T-cell (primary cell): Measurements from ENCODE around the gene STRN3. TPM values are rescaled to one million over a fixed set of nuclear protein-coding genes. Genes with fewer than 3 reads are reported as not detected.

Experiments
- ATAC-seq, 4 experiments: fragments of 200-7000 bp in 3 of 4; fragments of 150-1000 bp in 1 of 4; cut with Tn5 transposase; replicated peaks in 1 of 4; 1 replicate in 3 of 4; 2 replicates in 1 of 4; pipeline ENCODE4 v1.10.0; 2021; ENCODE audit warnings: moderate library complexity in 3 of 4, mild to moderate bottlenecking in 2 of 4, moderate number of reproducible peaks in 1 of 4
- CTCF ChIA-PET, 2 donors: fragments of 300-600 bp; sonication (Branson Sonifier 250); formaldehyde crosslinking; loops; one replicate each; lab custom pipeline; 2022; ENCODE audit warnings: antibody characterized with exemption in 2 of 2; lab: Charles Lee
- POLR2A ChIA-PET, 2 donors: fragments of 300-600 bp; sonication (Branson Sonifier 250); formaldehyde crosslinking; loops; one replicate each; lab custom pipeline; 2022; ENCODE audit warnings: antibody characterized with exemption in 2 of 2; lab: Charles Lee
- DNase-seq, 35 experiments: peaks; one replicate each; pipeline versions ENCODE4 v3.0.0 to v3.0.0-alpha.2; 2013 to 2023
- H3K27ac ChIP-seq: one replicate; pipeline ENCODE4 v1.5.1; 2013; ENCODE audit warnings: low read length
- H3K27me3 ChIP-seq, 2 experiments: replicated peaks in 1 of 2; 1 replicate in 1 of 2; 2 replicates in 1 of 2; pipeline versions ENCODE4 v1.6.1 to v1.7.0; 2013; ENCODE audit warnings: low read length in 1 of 2, mixed read lengths in 1 of 2; ENCODE audit not compliant: control insufficient read depth in 2 of 2, insufficient read depth in 2 of 2; ENCODE audit errors: extremely low read depth in 1 of 2
- H3K36me3 ChIP-seq, 2 donors: 1 replicate in 1 of 2; 2 replicates in 1 of 2; pipeline versions ENCODE4 v1.6.1 to v1.7.0; 2013; ENCODE audit warnings: low read length in 1 of 2; ENCODE audit not compliant: control insufficient read depth in 2 of 2, insufficient read depth in 1 of 2; ENCODE audit errors: extremely low read depth in 1 of 2
- H3K4me1 ChIP-seq, 2 experiments: 1 replicate in 1 of 2; 2 replicates in 1 of 2; pipeline versions ENCODE4 v1.6.1 to v1.7.0; 2013; ENCODE audit warnings: low read length in 2 of 2, mixed read lengths in 1 of 2; ENCODE audit not compliant: insufficient read depth in 2 of 2, control insufficient read depth in 1 of 2; ENCODE audit errors: extremely low read depth in 1 of 2
- H3K4me3 ChIP-seq, 2 donors: 1 replicate in 1 of 2; 2 replicates in 1 of 2; pipeline versions ENCODE4 v1.5.1 to v1.7.0; 2013; ENCODE audit warnings: mild to moderate bottlenecking in 2 of 2, low read length in 1 of 2, moderate library complexity in 1 of 2; ENCODE audit not compliant: control insufficient read depth in 1 of 2; ENCODE audit errors: extremely low read depth in 1 of 2
- H3K9me3 ChIP-seq: 2 replicates; pipeline ENCODE4 v1.7.0; 2013
- H3K27ac Mint-ChIP-seq, 2 donors: one replicate each; pipeline ENCODE4 v1.8.0; 2020 to 2021; ENCODE audit warnings: mild to moderate bottlenecking in 2 of 2, mixed read lengths in 2 of 2
- H3K27me3 Mint-ChIP-seq, 2 donors: one replicate each; pipeline ENCODE4 v1.8.0; 2021 to 2022; ENCODE audit warnings: mixed read lengths in 2 of 2
- H3K36me3 Mint-ChIP-seq: one replicate; pipeline ENCODE4 v1.8.0; 2021; ENCODE audit warnings: mixed read lengths
- H3K4me1 Mint-ChIP-seq, 3 donors: one replicate each; pipeline ENCODE4 v1.8.0; 2020 to 2022; ENCODE audit warnings: mixed read lengths in 3 of 3, mild to moderate bottlenecking in 1 of 3
- H3K4me3 Mint-ChIP-seq, 3 donors: one replicate each; pipeline ENCODE4 v1.8.0; 2020 to 2022; ENCODE audit warnings: mild to moderate bottlenecking in 3 of 3, mixed read lengths in 3 of 3, moderate library complexity in 3 of 3
- H3K9me3 Mint-ChIP-seq, 3 donors: one replicate each; pipeline ENCODE4 v1.8.0; 2020 to 2022; ENCODE audit warnings: mixed read lengths in 3 of 3
- WGBS: methylation state at CpG from one replicate; pipeline ENCODE4 v1.1.5; 2013; ENCODE audit warnings: missing lambda C conversion rate; ENCODE audit not compliant: insufficient coverage; 5-methylcytosine and 5-hydroxymethylcytosine counted together
- total RNA-seq, 35 experiments: library from RNA in 6 of 35; stranded (reverse) in 6 of 35; fragments of 120-200 nt in 1 of 35; gene quantifications; one replicate each; pipeline versions ENCODE4 v1.2.1 to v1.2.4 and lab custom pipeline; 2013 to 2026

Gene STRN3
- total RNA-seq, 5 donors from 2014 or later (not counting 1 experiment from before 2014, with no cell fraction given): 18.4 to 31.4 (median 21.5) TPM

DNA sequence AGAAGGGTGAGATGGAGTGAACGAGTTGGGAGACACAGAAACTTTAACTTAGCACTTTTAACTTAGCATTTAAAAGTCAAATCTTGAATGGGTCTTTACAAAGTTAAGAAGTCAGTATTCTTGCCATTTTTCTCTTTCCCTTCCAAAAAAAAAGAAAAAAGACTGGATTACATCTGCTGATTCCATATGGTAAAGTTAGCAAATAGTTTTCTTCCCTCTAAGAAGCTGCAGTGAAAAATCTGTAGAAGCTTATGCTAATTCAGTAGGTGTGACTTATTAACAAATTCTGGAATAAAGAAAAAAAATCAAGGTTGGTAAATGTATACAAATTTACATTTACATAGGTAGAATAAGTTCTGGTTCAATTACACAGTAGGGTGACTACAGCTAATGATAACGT lies 100.9 kb downstream of the STRN3 start:
- DNase-seq (no peak), ATAC-seq (no peak)
- Mint-ChIP-seq H3K4me3 (no peak overlapping the region), H3K36me3 (peaks cover 23% of the 10 kb centered on the region), H3K27ac (no peak overlapping the region), H3K27me3 (no peaks in the 10 kb centered on the region), H3K4me1 (peaks cover 0 to 11% (median 5%) of the 10 kb centered on the region in 3 donors), H3K9me3 (no peaks in the 10 kb centered on the region)
- ChIA-PET CTCF (interaction anchor here in 1 of 2 donors (0.6 kb wide), 1 partner anchor 419 kb away, joined by 3 read pairs; no protein-coding TSS in a partner anchor), POLR2A (interaction anchor here (0.6 to 0.7 kb wide), 2 partner anchors 30 to 231 kb away, joined by 3 to 4 read pairs; no protein-coding TSS in a partner anchor)
- Histone ChIP-seq H3K4me1 (no peaks in the 10 kb centered on the region), H3K36me3 (peaks cover 0 to 13% of the 10 kb centered on the region in 2 donors), H3K27me3 (no peaks in the 10 kb centered on the region), H3K27ac (no peak overlapping the region), H3K9me3 (no peaks in the 10 kb centered on the region), H3K4me3 (no peak overlapping the region)
- WGBS: no CpG with 5 or more reads among the region's 2 CpGs

DNA sequence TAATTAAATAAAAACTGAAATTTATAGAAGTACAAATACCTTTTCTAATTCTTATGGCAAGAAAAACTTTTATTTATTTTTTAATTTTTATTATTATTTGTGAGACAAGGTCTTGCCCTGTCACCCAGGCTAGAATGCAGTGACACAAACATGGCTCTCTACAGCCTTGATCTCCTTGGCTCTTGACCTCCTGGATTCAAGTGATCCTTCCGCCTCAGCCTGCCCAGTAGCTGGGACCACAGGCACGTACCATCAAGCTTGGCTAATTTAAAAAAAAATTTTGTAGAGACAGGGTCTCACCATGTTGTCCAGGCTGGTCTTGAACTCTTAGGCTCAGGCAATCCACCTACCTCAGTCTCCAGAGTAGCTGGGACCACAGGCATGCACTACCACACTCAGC lies 104.4 kb downstream of the STRN3 start:
- peaks cover 29% of the 10 kb centered on the region for H3K36me3 Mint-ChIP-seq
- no peak overlapping the region for H3K4me3 Mint-ChIP-seq
- no peak for ATAC-seq
- DNase-seq: no peak
- Histone ChIP-seq H3K27me3 (no peaks in the 10 kb centered on the region), H3K36me3 (peaks cover 0 to 18% of the 10 kb centered on the region in 2 donors), H3K4me3 (no peak overlapping the region), H3K4me1 (no peaks in the 10 kb centered on the region), H3K9me3 (no peaks in the 10 kb centered on the region), H3K27ac (no peak overlapping the region)
- H3K27me3 Mint-ChIP-seq: no peaks in the 10 kb centered on the region
- H3K4me1 Mint-ChIP-seq: peaks cover 0 to 11% (median 3%) of the 10 kb centered on the region in 3 donors
- ChIA-PET CTCF (no interaction called here), POLR2A (no interaction called here)
- 100% methylated on average over 2 of the region's 2 CpGs for whole genome bisulfite sequencing
- no peaks in the 10 kb centered on the region for H3K9me3 Mint-ChIP-seq
- H3K27ac Mint-ChIP-seq: no peak overlapping the region

DNA sequence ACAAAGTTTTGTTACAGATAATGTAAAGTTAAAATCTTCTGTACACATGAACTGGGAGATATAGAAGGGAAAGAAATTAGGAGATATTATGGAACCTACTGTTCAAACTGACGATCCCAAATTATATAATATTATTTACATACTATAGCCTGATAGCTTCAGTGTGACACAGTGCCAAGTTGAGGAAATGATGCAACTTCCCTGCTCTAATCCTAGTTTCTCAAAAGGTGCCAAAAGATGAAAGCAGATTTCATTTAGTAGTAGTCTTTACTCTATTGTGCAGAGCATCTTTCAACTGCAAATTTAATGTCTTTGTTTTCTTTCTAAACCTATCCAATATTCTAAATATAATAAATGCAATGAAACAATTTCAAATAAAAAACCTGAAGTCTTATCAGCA lies 104.9 kb downstream of the STRN3 start:
- Mint-ChIP-seq H3K27me3 (no peaks in the 10 kb centered on the region), H3K9me3 (no peaks in the 10 kb centered on the region), H3K27ac (no peak overlapping the region), H3K36me3 (peaks cover 31% of the 10 kb centered on the region), H3K4me1 (peaks cover 0 to 11% (median 3%) of the 10 kb centered on the region in 3 donors), H3K4me3 (no peak overlapping the region)
- ChIA-PET CTCF (no interaction called here), POLR2A (interaction anchor here in 1 of 2 donors (0.6 kb wide), 1 partner anchor 1072 kb away, joined by 4 read pairs; no protein-coding TSS in a partner anchor)
- DNase-seq: no peak
- peaks cover 0 to 18% of the 10 kb centered on the region in 2 donors for H3K36me3 ChIP-seq
- H3K27me3 ChIP-seq: no peaks in the 10 kb centered on the region
- no peak overlapping the region for H3K4me3 ChIP-seq
- WGBS: no CpG with 5 or more reads among the region's 1 CpG
- no peaks in the 10 kb centered on the region for H3K4me1 ChIP-seq
- ATAC-seq: no peak
- no peak overlapping the region for H3K27ac ChIP-seq
- no peaks in the 10 kb centered on the region for H3K9me3 ChIP-seq

- H3K27me3 Mint-ChIP-seq: no peaks in the 10 kb centered on the region
- DNase-seq (no peak), ATAC-seq (no peak)
- Histone ChIP-seq H3K27ac (no peak overlapping the region), H3K4me1 (no peaks in the 10 kb centered on the region), H3K36me3 (peaks cover 7 to 23% of the 10 kb centered on the region in 2 donors), H3K9me3 (no peaks in the 10 kb centered on the region), H3K27me3 (no peaks in the 10 kb centered on the region), H3K4me3 (no peak overlapping the region)
- H3K4me1 Mint-ChIP-seq: peaks cover 0 to 2% (median 1%) of the 10 kb centered on the region in 3 donors
- CTCF ChIA-PET: interaction anchor here in 1 of 2 donors (0.6 kb wide), 1 partner anchor 261 kb away, joined by 3 read pairs; no protein-coding TSS in a partner anchor
- WGBS: no CpG with 5 or more reads among the region's 2 CpGs
- H3K36me3 Mint-ChIP-seq: peaks cover 27% of the 10 kb centered on the region
- POLR2A ChIA-PET: interaction anchor here in 1 of 2 donors (0.6 kb wide), 1 partner anchor 188 kb away, joined by 3 read pairs; no protein-coding TSS in a partner anchor
- no peak overlapping the region for H3K27ac Mint-ChIP-seq
- H3K9me3 Mint-ChIP-seq: no peaks in the 10 kb centered on the region
- H3K4me3 Mint-ChIP-seq: no peak overlapping the region
Measured at GRCh38 chr14:30915596-30915995, 110.6 kb downstream of the STRN3 start.

DNA sequence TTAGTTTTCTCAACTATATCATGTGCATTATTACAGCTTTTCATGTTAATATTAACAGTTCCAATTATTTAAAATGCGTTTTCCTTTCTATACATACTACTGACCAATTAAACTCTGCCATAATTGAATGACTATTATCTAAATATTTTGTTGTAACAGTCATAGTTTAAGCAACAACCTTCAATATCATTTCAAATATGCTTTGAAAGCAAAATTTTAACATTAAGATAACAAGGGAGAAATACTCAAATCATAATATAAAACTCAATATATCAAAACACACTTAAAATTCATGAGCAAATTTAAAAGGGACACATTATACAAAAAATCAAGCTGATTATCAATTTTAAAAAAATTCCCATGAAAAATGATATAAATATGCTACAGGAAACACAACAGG lies 111.4 kb downstream of the STRN3 start:
- Histone ChIP-seq H3K4me3 (no peak overlapping the region), H3K27me3 (no peaks in the 10 kb centered on the region), H3K9me3 (no peaks in the 10 kb centered on the region), H3K27ac (no peak overlapping the region), H3K36me3 (peaks cover 7 to 23% of the 10 kb centered on the region in 2 donors), H3K4me1 (no peaks in the 10 kb centered on the region)
- WGBS: no CpG with 5 or more reads among the region's 1 CpG
- CTCF ChIA-PET: interaction anchor here in 1 of 2 donors (1.0 kb wide), 1 partner anchor 9 kb away, joined by 3 read pairs; no protein-coding TSS in a partner anchor
- no peak overlapping the region for H3K27ac Mint-ChIP-seq
- DNase-seq (no peak), ATAC-seq (no peak)
- POLR2A ChIA-PET: interaction anchor here in 1 of 2 donors (0.6 kb wide), 1 partner anchor 188 kb away, joined by 3 read pairs; no protein-coding TSS in a partner anchor
- no peak overlapping the region for H3K4me3 Mint-ChIP-seq
- peaks cover 0 to 1% (median 0%) of the 10 kb centered on the region in 3 donors for H3K4me1 Mint-ChIP-seq
- H3K27me3 Mint-ChIP-seq: no peaks in the 10 kb centered on the region
- H3K36me3 Mint-ChIP-seq: peaks cover 23% of the 10 kb centered on the region
- H3K9me3 Mint-ChIP-seq: no peaks in the 10 kb centered on the region

DNA sequence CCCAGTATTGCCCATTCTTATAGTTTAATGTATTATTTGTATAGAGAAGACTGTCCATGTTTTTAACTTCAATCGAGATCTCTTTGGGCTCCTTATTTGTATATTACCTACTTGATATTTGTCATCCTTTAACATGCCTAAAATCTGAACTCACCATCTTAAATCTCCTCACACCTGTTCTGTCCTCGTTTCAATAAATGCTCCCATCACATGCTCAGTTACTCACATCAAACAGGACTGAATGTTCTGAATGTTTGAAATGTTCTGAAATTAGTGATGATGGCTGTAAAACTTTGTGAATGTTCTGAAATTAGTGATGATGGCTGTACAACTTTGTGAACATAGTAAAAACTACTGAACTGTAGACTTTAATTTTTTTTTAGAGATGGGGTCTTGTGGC lies 117.4 kb downstream of the STRN3 start:
- Histone ChIP-seq H3K4me3 (no peak overlapping the region), H3K36me3 (peaks cover 7 to 39% of the 10 kb centered on the region in 2 donors), H3K9me3 (no peaks in the 10 kb centered on the region), H3K4me1 (no peaks in the 10 kb centered on the region), H3K27ac (no peak overlapping the region), H3K27me3 (no peaks in the 10 kb centered on the region)
- CTCF ChIA-PET: no interaction called here
- Mint-ChIP-seq H3K27ac (no peak overlapping the region), H3K27me3 (no peaks in the 10 kb centered on the region), H3K4me3 (no peak overlapping the region), H3K9me3 (no peaks in the 10 kb centered on the region), H3K4me1 (peaks cover 0 to 1% (median 0%) of the 10 kb centered on the region in 3 donors), H3K36me3 (peaks cover 31% of the 10 kb centered on the region)
- DNase-seq: no peak
- POLR2A ChIA-PET: no interaction called here
- no CpG with 5 or more reads among the region's 2 CpGs for WGBS
- no peak for ATAC-seq
